ENCODE measurements around the gene APP.

APP gene

GRCh38 chr21:25980710-25981109, 189.9 kb downstream of the APP start:
- DNase-seq (ENCODE audit: low spot score), result no peak

DNA sequence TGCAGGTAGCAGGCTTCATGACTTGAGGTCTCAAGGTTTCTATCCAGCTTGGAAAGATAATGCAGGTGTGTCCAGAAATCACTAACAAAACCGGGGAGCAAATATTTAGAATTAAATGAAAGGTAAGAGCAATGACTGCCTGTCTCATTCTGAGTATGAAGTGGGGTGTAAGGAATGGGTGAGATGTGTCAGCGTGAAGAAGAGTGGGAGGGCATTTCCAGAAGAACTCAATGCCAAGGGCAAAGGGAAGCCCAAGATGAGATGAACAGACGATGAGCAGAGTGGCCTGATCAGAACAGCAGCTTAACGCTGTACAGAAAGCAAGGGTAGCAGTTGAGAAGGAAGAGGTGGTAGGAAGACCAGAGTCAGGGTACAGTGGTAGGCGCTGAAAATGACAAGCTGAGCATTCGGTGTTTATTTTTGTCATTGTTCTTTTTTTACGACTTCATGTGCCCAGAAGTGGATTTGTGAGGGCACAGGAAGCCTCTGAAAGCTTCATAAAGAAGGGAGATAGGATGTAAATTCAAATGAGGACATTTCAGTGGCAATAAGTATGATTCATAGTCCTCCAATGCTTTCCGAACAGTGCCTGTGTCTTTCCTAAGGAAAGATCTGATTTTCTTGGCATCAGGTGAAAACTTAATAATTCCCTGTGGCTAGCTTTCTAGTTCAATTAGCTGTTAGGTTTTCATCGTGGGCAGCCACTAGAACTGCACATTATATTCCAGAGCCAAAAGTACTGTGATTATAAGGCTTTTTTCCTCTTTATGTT, 190.5 kb downstream of the APP start:
- DNase-seq (ENCODE audit: low spot score), result no peak

DNA sequence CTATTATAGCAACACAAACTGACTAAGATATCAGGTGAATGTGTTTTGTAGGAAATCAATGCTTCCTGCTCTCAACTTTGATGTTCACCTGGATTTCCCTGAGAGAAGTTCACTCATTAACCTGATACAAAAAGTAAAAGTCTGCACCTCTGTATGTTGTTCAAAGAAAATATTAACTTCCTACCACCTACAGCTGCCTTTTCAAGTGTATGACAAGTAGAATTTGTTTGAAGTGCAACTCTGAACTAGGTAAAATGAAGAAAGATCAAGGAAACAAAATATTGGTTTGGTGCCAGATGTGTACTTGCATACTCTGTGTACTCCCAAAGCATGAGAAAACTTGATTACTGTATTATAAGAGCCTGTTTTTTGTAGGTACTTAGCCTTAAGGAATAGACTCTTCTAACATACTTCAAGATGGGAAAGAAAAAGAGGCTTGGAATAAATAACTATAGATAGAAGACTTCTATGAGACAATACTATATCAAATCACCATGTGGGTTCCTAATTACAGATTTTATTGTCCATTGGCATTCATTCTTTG, 193.4 kb downstream of the APP start:
- DNase-seq (ENCODE audit: low spot score), result no peak

GRCh38 chr21:25974964-25975363, 195.6 kb downstream of the APP start:
- no peak for DNase-seq (ENCODE audit: low spot score)

GRCh38 chr21:25970254-25970930, 200.2 kb downstream of the APP start:
- DNase-seq (ENCODE audit: low spot score), result no peak

- no peak for DNase-seq (ENCODE audit: low spot score)
Observed at GRCh38 chr21:25967901-25968438, 202.6 kb downstream of the APP start.

- DNase-seq (ENCODE audit: low spot score), result no peak
Observed at GRCh38 chr21:25967181-25967900, 203.2 kb downstream of the APP start.

DNA sequence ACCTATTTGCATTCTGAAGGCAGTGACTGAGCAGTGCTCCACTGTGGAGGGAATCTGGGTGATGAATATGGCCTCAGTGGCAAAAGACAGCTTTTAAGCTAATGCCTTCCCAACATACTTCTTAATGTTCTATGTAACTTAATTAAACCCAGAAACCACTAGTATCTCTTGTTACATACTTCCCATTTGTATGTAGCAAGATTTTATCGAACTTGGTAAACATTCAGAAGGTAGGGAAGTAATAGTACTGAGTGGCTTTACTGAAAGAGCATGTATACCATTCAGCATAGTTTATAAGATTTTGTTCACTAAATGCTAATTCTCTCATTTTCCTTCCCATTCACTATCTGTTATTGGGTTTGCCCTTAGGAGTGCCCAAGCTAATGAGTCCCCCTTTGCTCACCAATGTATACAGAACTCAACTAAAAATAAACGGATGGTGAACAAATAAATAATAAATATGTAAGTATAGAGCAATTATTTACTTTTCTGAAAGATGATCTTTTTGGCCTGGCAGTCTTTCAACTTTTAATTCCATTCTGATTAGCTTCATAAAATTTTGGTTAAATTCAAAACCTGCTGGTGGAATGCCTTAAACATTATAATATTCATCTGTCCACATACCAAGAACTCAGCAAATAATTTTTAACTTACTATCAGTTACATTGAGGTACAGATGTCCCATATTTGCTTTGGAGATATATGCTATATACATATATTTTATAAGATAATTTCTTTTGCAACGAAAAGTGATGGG, 204.4 kb downstream of the APP start:
- peak; percentile 27 for DNase-seq (ENCODE audit: low spot score)

- DNase-seq (ENCODE audit: low spot score), result no peak
Observed at GRCh38 chr21:25964926-25965325, 205.6 kb downstream of the APP start.

GRCh38 chr21:25964015-25964414, 206.6 kb downstream of the APP start:
- DNase-seq (ENCODE audit: low spot score), result no peak

DNA sequence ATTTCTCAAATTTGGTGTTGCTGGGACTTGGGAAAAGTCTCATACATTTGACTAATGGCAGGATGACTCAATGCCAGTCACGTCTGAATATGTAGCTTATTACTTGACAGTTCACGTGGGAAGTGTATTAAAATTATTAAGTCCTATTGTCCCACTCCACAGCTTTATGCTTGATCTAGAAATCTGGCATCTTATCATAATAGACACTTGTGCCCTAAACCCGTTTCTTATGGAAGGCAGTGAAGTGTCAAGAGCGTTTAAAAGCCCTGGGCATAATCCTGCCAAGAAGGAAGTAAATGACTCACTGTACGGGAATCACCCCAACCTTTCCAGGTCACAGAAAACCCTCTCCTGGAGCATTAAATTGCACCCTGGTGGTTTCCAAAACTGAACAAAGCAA, 207.4 kb downstream of the APP start:
- DNase-seq (ENCODE audit: low spot score), result no peak

GRCh38 chr21:25961042-25961441, 209.5 kb downstream of the APP start:
- peak; percentile 3 for DNase-seq (ENCODE audit: low spot score)

DNA sequence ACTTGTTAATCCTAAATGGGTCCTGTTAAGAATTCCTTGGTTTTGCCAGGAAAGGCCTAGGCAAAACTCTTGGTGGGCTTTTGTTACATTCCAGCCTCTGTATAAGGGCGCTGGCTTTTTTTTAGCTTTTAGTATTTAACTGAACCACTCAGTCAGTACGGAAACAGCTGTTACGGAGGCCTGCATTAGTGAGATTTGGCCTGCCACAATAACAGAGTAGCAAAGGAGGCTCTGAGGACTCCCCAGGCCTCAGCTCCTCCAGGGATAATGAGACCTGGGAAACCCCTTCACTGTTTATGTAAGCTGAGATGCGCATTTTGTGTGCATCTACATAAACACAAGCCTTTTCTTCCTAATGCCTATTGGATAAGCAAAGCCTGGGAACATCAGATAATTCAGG, 210.2 kb downstream of the APP start:
- DNase-seq (ENCODE audit: low spot score), result peak; percentile 38

GRCh38 chr21:25959799-25960198, 210.8 kb downstream of the APP start:
- DNase-seq (ENCODE audit: low spot score), result no peak

DNA sequence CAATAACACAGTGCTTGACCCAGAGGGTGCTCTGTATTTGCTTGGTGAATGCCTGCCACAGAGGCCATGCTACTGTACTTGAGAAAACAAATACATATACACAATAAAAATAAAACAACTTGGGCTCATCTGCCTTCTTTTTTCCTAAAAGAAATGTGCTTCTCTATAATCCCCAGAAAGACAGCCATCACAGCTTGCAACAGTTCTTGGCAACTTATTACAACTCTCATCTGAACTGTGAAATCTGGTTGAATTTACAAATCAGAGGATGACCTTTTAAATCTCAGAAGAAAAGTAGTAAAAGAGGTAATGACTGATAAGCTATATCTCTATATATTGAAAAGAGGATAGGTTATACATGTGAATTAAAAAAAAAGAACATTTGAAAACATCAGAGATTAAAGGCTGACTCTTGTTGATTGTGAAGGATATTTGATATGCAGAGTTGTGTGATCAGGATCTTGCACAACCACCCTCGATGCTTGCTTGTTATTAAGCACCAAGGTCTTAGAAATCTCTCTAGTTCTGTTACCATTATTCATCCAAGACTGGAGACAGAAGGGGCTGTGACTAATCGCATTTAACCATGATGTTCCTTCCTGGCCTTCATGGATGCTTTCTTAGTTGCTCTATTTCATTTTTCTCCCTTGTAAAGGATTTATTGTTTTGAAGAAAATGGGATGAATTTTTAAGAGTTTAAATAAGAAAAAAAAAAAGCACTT, 213.4 kb downstream of the APP start:
- DNase-seq (ENCODE audit: low spot score), result no peak

DNA sequence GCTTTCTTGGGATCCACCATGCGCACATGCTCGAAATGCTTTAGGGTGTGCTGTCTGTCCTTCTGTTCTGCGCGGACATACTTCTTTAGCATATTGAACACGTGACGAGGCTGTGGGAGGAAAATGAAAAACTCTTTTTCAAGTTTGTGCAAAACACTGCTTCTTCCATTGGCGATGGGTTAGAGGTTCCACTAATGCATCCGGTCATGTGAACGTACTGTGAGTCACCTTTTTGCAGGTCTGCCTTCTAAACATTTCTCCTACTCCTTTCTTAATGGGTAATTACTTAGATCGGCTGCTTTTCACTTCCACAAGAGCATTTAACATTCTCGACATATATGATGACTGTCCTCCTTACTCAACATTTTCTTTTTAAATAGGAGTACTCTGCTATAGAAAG, 214.9 kb downstream of the APP start:
- no peak for DNase-seq (ENCODE audit: low spot score)

- DNase-seq (ENCODE audit: low spot score), result no peak
Observed at GRCh38 chr21:25953659-25954058, 216.9 kb downstream of the APP start.

GRCh38 chr21:25953196-25953595, 217.4 kb downstream of the APP start:
- no peak for DNase-seq (ENCODE audit: low spot score)

GRCh38 chr21:25952306-25952705, 218.3 kb downstream of the APP start:
- no peak for DNase-seq (ENCODE audit: low spot score)

DNA sequence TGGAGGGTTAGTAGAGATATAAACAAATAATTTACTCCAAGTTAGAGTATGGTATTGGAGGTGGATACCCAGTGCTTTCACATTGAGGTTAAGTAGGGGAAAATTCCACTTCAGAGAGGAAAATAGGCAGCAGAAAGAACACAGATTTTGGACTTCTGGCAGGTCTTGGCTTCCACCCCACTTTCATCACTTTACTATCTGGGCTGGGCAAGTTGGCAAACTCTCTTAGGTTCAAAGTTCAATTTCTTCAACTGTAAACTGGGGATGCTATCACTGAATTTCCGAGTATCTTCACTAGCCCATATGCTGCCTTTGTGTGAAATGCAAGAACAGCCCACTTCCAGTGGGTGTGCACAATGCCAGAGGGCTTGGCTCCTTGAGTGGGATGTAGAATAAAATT, 220.9 kb downstream of the APP start:
- DNase-seq (ENCODE audit: low spot score), result no peak
